NCI-H2029 (cell line): ENCODE results near the gene CLTA.
A peak's percentile ranks its signal among the peaks of the same experiment; 100 is the strongest.
"Not testable (repeated sequence)": the region's sequence is repeated elsewhere in the genome, so short reads cannot be mapped to it uniquely, and the experiment has no call there.

Experiments
- DNase-seq: peaks from one replicate; lab custom pipeline; 2025; lab: John Stamatoyannopoulos, UW

CLTA gene

GRCh38 chr9:36239205-36239604, 48.5 kb downstream of the CLTA start:
- DNase-seq, result not testable (repeated sequence)

- not testable (repeated sequence) for DNase-seq
Observed at GRCh38 chr9:36239675-36240074, 49.0 kb downstream of the CLTA start.

GRCh38 chr9:36245906-36246305, 55.2 kb downstream of the CLTA start:
- no peak for DNase-seq

GRCh38 chr9:36247356-36247755, 56.6 kb downstream of the CLTA start:
- no peak for DNase-seq

GRCh38 chr9:36248061-36248460, 57.3 kb downstream of the CLTA start:
- peak; percentile 11 for DNase-seq

- DNase-seq, result no peak
Observed at GRCh38 chr9:36249189-36249588, 58.5 kb downstream of the CLTA start.

GRCh38 chr9:36250079-36250478, 59.4 kb downstream of the CLTA start:
- DNase-seq, result no peak

GRCh38 chr9:36251428-36251827, 60.7 kb downstream of the CLTA start:
- DNase-seq, result no peak

GRCh38 chr9:36258208-36258995, 67.7 kb downstream of the CLTA start, which contains the start of gene GNE:
GNE (minus strand) TSS chr9:36258448; CDS start chr9:36249355, 9,093 bp downstream.
- peak; percentile 92 for DNase-seq

GRCh38 chr9:36258996-36259533, 68.3 kb downstream of the CLTA start:
- no peak for DNase-seq
